Karpas-422 (cell line): ENCODE results near the gene CCBE1. TPM values are rescaled to one million over a fixed set of nuclear protein-coding genes. Genes with fewer than 3 reads are reported as not detected.

ENCODE experiments used
- DNase-seq: peaks from one replicate; pipeline ENCODE4 v3.0.0-alpha.2; 2015
- H2AFZ ChIP-seq: fragments of 200-600 bp; sonication (generic); 2 replicates; pipeline ENCODE4 v1.6.1; 2014; ENCODE audit warnings: antibody characterized with exemption, low read length, mixed read lengths
- H3K27ac ChIP-seq: fragments of 200-600 bp; sonication (generic); 2 replicates; pipeline ENCODE4 v1.5.1; 2014; ENCODE audit warnings: mild to moderate bottlenecking, low read length, moderate library complexity
- H3K27me3 ChIP-seq: fragments of 200-600 bp; sonication (generic); 2 replicates; pipeline ENCODE4 v1.6.1; 2014; ENCODE audit warnings: low read length, mixed read lengths
- H3K36me3 ChIP-seq: fragments of 200-600 bp; sonication (generic); 2 replicates; pipeline ENCODE4 v1.6.1; 2014; ENCODE audit warnings: low read length, mixed read lengths; ENCODE audit not compliant: insufficient read depth
- H3K4me1 ChIP-seq: fragments of 200-600 bp; sonication (generic); 2 replicates; pipeline ENCODE4 v1.6.1; 2014; ENCODE audit warnings: mild to moderate bottlenecking, low read length, mixed read lengths
- H3K4me2 ChIP-seq: fragments of 200-600 bp; sonication (generic); 2 replicates; pipeline ENCODE4 v1.6.1; 2014; ENCODE audit warnings: low read length, low read depth, mild to moderate bottlenecking; ENCODE audit not compliant: poor library complexity, severe bottlenecking
- H3K4me3 ChIP-seq: fragments of 200-600 bp; sonication (generic); 2 replicates; pipeline ENCODE4 v1.5.1; 2014; ENCODE audit warnings: mild to moderate bottlenecking, antibody characterized with exemption, low read length, mixed read lengths
- H3K79me2 ChIP-seq: fragments of 200-600 bp; sonication (generic); 2 replicates; pipeline ENCODE4 v1.6.1; 2014; ENCODE audit warnings: mild to moderate bottlenecking, low read length, mixed read lengths
- H3K9ac ChIP-seq: fragments of 200-600 bp; sonication (generic); 2 replicates; pipeline ENCODE4 v1.6.0; 2014; ENCODE audit warnings: low read length
- H3K9me2 ChIP-seq: fragments of 200-600 bp; sonication (generic), shearing (Covaris generic); replicated peaks from 2 replicates; pipeline ENCODE4 v1.6.0; 2014; ENCODE audit warnings: mild to moderate bottlenecking, low read length, moderate library complexity; ENCODE audit not compliant: insufficient read depth
- H3K9me3 ChIP-seq: fragments of 300-700, 200-600 bp; sonication (generic); 2 replicates; pipeline ENCODE4 v1.6.1; 2014; ENCODE audit warnings: low read length, mixed read lengths
- H4K20me1 ChIP-seq: fragments of 200-600 bp; sonication (generic); 2 replicates; pipeline ENCODE4 v1.6.1; 2014; ENCODE audit warnings: mild to moderate bottlenecking, antibody characterized with exemption, low read length, low read depth; ENCODE audit not compliant: insufficient read depth
- total RNA-seq: library from RNA; depleted of rRNA; stranded (reverse); fragments of >200 nt; shearing (Covaris generic); gene quantifications from 2 replicates; pipeline ENCODE4 v1.2.3, GENCODE V29; 2014; ENCODE audit warnings: low replicate concordance

CCBE1 gene
- total RNA-seq, 1 experiment from 2014 or later, result not detected

- Histone ChIP-seq H2AFZ (no peak overlapping the region), H3K9me3 (no peaks in the 10 kb centered on the region), H3K4me3 (no peak overlapping the region), H3K79me2 (no peaks in the 10 kb centered on the region), H4K20me1 (no peaks in the 10 kb centered on the region), H3K36me3 (no peaks in the 10 kb centered on the region), H3K27me3 (no peaks in the 10 kb centered on the region), H3K9me2 (no peaks in the 10 kb centered on the region), H3K9ac (no peak overlapping the region), H3K4me1 (no peaks in the 10 kb centered on the region; the same call in 1 of the 2 replicates), H3K4me2 (no peak overlapping the region), H3K27ac (no peak overlapping the region)
- DNase-seq, result no peak
Observed at GRCh38 chr18:59564561-59564960, 132.7 kb downstream of the CCBE1 start.

DNA sequence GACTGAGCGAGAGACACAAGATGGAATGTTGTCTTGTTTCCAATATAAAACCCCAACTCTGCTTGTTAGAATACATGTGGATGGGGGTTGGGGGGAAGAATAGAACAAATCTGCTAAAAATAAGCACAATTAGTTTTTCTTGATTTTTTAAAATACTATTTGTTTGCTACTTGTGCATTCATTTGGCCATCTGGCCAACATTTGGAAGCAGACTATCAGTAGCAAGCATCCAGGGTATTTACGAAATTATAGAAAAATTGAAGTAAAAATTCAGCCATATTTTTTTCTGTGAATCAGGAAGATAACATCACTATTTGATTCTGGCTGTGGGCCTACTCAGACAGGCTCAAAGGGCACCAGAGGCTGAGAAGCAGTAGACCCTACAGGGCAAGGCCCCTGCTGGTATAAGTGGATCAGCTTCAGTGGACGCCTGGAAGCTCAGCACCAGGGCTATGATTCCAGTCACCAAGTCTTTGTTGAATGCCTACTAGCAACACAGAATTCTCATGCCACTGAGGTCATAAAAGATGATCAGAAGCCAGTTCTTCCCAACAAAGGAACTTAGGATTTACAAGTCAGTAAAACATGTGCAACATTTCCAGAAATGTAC lies 133.9 kb downstream of the CCBE1 start:
- Histone ChIP-seq H3K4me1 (no peaks in the 10 kb centered on the region; the same call in 1 of the 2 replicates), H3K27me3 (no peaks in the 10 kb centered on the region), H3K9me2 (no peaks in the 10 kb centered on the region), H3K4me2 (no peak overlapping the region), H3K36me3 (no peaks in the 10 kb centered on the region), H3K9ac (no peak overlapping the region), H4K20me1 (no peaks in the 10 kb centered on the region), H3K79me2 (no peaks in the 10 kb centered on the region), H3K9me3 (no peaks in the 10 kb centered on the region), H3K4me3 (no peak overlapping the region), H2AFZ (no peak overlapping the region), H3K27ac (no peak overlapping the region)
- DNase-seq, result no peak

DNA sequence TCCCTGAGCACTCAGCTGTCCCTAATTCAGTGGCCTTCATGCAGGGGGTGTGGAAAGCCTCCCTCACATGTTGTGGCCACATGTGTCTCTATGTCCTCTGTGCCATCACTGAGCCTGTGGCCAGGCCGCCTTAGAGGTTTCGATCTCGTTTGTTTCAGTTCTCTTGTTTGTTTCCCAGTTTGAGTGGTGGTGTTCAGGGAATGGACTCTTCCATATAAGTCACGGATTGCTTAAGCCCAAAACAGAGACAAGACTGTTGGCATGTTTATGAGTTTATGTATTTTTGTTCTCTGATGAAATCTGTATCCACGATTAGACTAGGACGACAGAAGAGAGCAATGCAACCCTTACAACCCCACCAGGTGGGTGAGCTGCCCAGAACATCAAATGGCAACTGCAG lies 134.5 kb downstream of the CCBE1 start:
- Histone ChIP-seq H3K27ac (no peak overlapping the region), H3K9me2 (no peaks in the 10 kb centered on the region), H3K9me3 (no peaks in the 10 kb centered on the region), H3K27me3 (no peaks in the 10 kb centered on the region), H2AFZ (no peak overlapping the region), H3K4me3 (no peak overlapping the region), H3K4me2 (no peak overlapping the region), H3K4me1 (no peaks in the 10 kb centered on the region; the same call in 1 of the 2 replicates), H4K20me1 (no peaks in the 10 kb centered on the region), H3K36me3 (no peaks in the 10 kb centered on the region), H3K79me2 (no peaks in the 10 kb centered on the region), H3K9ac (no peak overlapping the region)
- no peak for DNase-seq

GRCh38 chr18:59561612-59562011 lies 135.6 kb downstream of the CCBE1 start:
- Histone ChIP-seq H2AFZ (no peak overlapping the region), H3K9ac (no peak overlapping the region), H3K79me2 (no peaks in the 10 kb centered on the region), H3K4me1 (no peaks in the 10 kb centered on the region; the same call in 1 of the 2 replicates), H3K4me2 (no peak overlapping the region), H3K4me3 (no peak overlapping the region), H3K36me3 (no peaks in the 10 kb centered on the region), H3K9me3 (no peaks in the 10 kb centered on the region), H4K20me1 (no peaks in the 10 kb centered on the region), H3K9me2 (no peaks in the 10 kb centered on the region), H3K27ac (no peak overlapping the region), H3K27me3 (no peaks in the 10 kb centered on the region)
- no peak for DNase-seq

DNA sequence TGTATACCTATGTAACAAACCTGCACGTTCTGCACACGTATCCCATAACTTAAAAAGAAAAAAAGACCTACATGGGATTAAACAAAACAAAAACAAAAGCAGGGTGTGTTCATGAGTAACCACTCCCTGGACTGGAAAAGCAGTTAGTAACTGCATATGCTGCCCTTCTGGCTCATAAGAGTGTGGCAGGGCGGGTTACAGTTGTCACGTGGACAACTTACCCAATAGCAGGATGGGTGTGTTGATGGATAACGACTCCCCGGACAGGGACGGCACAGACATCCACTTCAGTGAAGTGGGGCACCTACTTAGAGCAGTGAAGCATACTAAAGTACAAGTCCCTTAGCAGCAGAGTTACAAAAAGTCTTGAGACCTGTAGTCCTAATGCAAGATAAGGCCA lies 136.7 kb downstream of the CCBE1 start:
- H3K27me3 ChIP-seq, result no peaks in the 10 kb centered on the region
- H3K79me2 ChIP-seq, result no peaks in the 10 kb centered on the region
- no peak overlapping the region for H3K4me3 ChIP-seq
- no peaks in the 10 kb centered on the region for H3K36me3 ChIP-seq
- no peak overlapping the region for H2AFZ ChIP-seq
- H3K9ac ChIP-seq, result no peak overlapping the region
- H4K20me1 ChIP-seq, result no peaks in the 10 kb centered on the region
- no peaks in the 10 kb centered on the region for H3K9me2 ChIP-seq
- H3K27ac ChIP-seq, result no peak overlapping the region
- H3K4me1 ChIP-seq, result no peaks in the 10 kb centered on the region
- DNase-seq, result no peak
- no peaks in the 10 kb centered on the region for H3K9me3 ChIP-seq
- H3K4me2 ChIP-seq, result no peak overlapping the region

DNA sequence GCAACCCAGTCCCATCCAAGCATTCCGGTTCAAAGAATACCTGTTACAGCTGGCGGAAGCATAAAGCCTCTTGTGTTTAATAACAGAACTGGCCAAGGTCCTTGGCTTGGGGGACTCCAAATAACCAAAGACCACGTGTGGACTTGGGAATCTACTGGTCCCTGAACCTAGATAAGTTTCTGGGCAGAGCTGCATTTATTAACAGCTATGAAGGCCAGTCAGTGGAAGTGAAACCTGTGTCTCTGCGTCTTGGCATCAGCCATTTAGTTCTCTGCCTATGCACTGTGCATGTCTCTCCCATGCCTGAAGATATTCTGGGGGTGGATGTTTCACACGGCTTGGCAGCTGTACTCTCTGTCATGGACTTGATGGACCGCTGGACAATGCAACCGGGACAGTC lies 137.7 kb downstream of the CCBE1 start:
- Histone ChIP-seq H3K36me3 (no peaks in the 10 kb centered on the region), H3K9me3 (no peaks in the 10 kb centered on the region), H3K9me2 (no peaks in the 10 kb centered on the region), H3K9ac (no peak overlapping the region), H3K27ac (no peak overlapping the region), H3K4me2 (no peak overlapping the region), H3K4me1 (no peaks in the 10 kb centered on the region), H3K4me3 (no peak overlapping the region), H2AFZ (no peak overlapping the region), H3K27me3 (no peaks in the 10 kb centered on the region), H4K20me1 (no peaks in the 10 kb centered on the region), H3K79me2 (no peaks in the 10 kb centered on the region)
- DNase-seq, result no peak

DNA sequence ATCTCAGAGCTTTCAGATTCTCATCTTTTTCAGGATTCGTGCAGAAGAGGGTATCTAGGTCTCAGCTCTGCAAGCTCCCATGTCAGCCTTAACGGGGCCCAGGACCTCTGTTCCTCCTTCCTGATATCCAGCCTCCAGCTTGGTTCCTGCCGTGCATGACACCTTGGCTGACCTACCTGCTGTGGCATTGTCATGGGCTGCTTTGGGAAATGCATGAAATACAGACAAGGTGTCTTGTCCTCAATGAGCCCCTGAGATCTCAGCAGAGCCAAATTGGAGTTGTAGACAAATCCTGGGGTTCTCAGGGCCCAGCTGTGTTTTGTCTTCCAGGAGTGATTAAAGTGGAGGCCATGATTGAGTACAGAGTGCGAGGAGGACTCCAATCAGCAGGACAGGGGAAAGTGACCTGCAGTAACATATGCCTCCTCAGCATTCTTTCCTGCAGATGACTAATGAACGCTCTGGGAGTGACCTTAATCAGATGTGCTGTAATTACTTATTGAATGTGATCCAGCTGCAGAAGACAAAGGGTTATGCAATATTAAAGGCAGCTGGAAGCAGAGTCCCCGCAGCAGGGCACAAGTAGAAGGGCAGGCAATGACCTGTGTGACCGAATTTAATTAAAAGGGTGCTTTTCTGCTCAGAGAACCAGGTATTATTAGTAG lies 141.1 kb downstream of the CCBE1 start:
- no peaks in the 10 kb centered on the region for H3K36me3 ChIP-seq
- no peak overlapping the region for H3K9ac ChIP-seq
- H3K4me3 ChIP-seq, result no peak overlapping the region
- no peak overlapping the region for H3K4me2 ChIP-seq
- no peaks in the 10 kb centered on the region for H3K79me2 ChIP-seq
- H2AFZ ChIP-seq, result no peak overlapping the region
- DNase-seq, result no peak
- H3K27ac ChIP-seq, result no peak overlapping the region
- H3K27me3 ChIP-seq, result no peaks in the 10 kb centered on the region
- H3K9me2 ChIP-seq, result no peaks in the 10 kb centered on the region
- no peaks in the 10 kb centered on the region for H3K9me3 ChIP-seq
- H4K20me1 ChIP-seq, result no peaks in the 10 kb centered on the region
- no peaks in the 10 kb centered on the region for H3K4me1 ChIP-seq

DNA sequence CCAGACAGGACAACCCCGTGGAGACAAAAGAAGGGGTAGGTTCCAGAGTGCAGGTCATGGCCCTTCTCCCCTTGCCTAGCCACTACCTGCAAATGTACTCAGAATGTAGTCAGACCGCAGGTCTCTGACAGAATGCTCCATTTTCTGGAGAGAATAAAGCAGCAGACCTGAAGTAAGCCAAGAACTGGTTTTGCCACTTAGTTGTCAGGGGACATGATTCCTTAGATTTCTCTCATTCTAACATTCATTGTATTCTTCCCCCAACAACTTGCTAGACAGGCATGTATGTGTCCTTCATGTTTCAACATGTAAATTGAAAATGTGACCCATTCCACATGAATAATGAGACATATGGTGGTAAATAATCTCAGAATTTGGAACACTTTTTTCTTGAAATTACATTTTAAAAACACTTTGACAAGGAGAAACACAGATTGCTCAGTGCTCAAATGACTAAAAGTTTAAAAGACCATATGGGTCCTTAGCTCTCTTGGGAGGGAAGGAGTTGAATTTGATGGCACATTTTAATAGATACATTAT lies 142.4 kb downstream of the CCBE1 start:
- no peak overlapping the region for H3K27ac ChIP-seq
- no peak overlapping the region for H2AFZ ChIP-seq
- no peaks in the 10 kb centered on the region for H3K9me2 ChIP-seq
- no peaks in the 10 kb centered on the region for H4K20me1 ChIP-seq
- no peaks in the 10 kb centered on the region for H3K9me3 ChIP-seq
- H3K4me3 ChIP-seq, result no peak overlapping the region
- no peak for DNase-seq
- no peaks in the 10 kb centered on the region for H3K79me2 ChIP-seq
- H3K4me2 ChIP-seq, result no peak overlapping the region
- H3K36me3 ChIP-seq, result no peaks in the 10 kb centered on the region
- H3K4me1 ChIP-seq, result no peaks in the 10 kb centered on the region
- H3K27me3 ChIP-seq, result no peaks in the 10 kb centered on the region
- H3K9ac ChIP-seq, result no peak overlapping the region
